Measurements from ENCODE around the gene AQP2. TPM values are rescaled to one million over a fixed set of nuclear protein-coding genes. Genes with fewer than 3 reads are reported as not detected.

Gene AQP2
- polyA plus RNA-seq, 1 of the 3 experiments (the other 2 are of a cell fraction) = not detected

DNA sequence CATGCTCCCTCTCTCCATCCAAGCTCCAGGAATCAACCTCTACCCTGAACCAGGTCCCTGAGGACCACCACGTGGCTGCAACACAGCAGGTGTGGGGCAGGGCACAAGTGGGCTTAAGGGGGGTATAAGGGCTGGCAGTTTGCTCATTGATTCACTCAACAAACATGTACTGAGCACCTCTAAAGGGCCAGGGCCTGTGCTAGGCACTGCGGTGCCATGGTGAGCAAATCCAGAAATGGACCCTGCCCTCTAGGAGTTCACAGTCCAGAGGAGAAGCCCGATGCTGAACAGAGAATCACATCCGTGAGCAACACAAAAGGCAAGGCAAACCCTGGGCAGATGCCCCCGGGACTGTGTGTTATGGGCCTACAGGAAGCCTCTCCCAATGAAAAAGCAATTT, 6.5 kb upstream of the AQP2 start:
- H3F3A ChIP-seq (replicated peaks; ENCODE audit: insufficient read depth) = no peaks in the 10 kb centered on the region
- POLR2A ChIA-PET = no interaction called here
- H3K9me3 ChIP-seq = no peaks in the 10 kb centered on the region
- CTCF ChIA-PET = interaction anchor here (0.6 to 3.5 kb wide), 6 partner anchors 10 to 126 kb away, joined by 3 to 28 read pairs (median 4); partner anchors contain the start of gene FAIM2
- H3K9me2 ChIP-seq = no peaks in the 10 kb centered on the region
- H3K79me2 ChIP-seq (ENCODE audit: insufficient read depth) = no peaks in the 10 kb centered on the region
- no peak overlapping the region for H3K9ac ChIP-seq
- no peak overlapping the region for H3K27ac ChIP-seq (ENCODE audit: low read depth in 2 of 2, low read length in 1 of 2)
- TF ChIP-seq TAF1 (IDR thresholded peaks at IDR 0.05; ENCODE audit: borderline replicate concordance, low read depth, low read length) (no peak), RCOR1 (IDR thresholded peaks at IDR 0.05; ENCODE audit: low read length) (no peak), GABPA (IDR thresholded peaks at IDR 0.05; ENCODE audit: low read depth) (no peak), RAD21 (IDR thresholded peaks at IDR 0.05; ENCODE audit: low read length) (no peak), CTCF (IDR thresholded peaks at IDR 0.05) (no peak), EZH2phosphoT487 (IDR thresholded peaks at IDR 0.05; ENCODE audit: borderline replicate concordance, low read depth) (no peak), FOXM1 (IDR thresholded peaks at IDR 0.05; ENCODE audit: low read depth) (no peak), GATA2 (CRISPR knock-in tag; IDR thresholded peaks at IDR 0.05) (no peak), IRF3 (IDR thresholded peaks at IDR 0.05; ENCODE audit: low read depth, low read length) (no peak)
- TF ChIP-seq, protein P1, sequence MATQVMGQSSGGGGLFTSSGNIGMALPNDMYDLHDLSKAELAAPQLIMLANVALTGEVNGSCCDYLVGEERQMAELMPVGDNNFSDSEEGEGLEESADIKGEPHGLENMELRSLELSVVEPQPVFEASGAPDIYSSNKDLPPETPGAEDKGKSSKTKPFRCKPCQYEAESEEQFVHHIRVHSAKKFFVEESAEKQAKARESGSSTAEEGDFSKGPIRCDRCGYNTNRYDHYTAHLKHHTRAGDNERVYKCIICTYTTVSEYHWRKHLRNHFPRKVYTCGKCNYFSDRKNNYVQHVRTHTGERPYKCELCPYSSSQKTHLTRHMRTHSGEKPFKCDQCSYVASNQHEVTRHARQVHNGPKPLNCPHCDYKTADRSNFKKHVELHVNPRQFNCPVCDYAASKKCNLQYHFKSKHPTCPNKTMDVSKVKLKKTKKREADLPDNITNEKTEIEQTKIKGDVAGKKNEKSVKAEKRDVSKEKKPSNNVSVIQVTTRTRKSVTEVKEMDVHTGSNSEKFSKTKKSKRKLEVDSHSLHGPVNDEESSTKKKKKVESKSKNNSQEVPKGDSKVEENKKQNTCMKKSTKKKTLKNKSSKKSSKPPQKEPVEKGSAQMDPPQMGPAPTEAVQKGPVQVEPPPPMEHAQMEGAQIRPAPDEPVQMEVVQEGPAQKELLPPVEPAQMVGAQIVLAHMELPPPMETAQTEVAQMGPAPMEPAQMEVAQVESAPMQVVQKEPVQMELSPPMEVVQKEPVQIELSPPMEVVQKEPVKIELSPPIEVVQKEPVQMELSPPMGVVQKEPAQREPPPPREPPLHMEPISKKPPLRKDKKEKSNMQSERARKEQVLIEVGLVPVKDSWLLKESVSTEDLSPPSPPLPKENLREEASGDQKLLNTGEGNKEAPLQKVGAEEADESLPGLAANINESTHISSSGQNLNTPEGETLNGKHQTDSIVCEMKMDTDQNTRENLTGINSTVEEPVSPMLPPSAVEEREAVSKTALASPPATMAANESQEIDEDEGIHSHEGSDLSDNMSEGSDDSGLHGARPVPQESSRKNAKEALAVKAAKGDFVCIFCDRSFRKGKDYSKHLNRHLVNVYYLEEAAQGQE (IDR thresholded peaks at IDR 0.05; ENCODE audit: low read depth, low read length) = no peak
- TF ChIP-seq, protein P2, sequence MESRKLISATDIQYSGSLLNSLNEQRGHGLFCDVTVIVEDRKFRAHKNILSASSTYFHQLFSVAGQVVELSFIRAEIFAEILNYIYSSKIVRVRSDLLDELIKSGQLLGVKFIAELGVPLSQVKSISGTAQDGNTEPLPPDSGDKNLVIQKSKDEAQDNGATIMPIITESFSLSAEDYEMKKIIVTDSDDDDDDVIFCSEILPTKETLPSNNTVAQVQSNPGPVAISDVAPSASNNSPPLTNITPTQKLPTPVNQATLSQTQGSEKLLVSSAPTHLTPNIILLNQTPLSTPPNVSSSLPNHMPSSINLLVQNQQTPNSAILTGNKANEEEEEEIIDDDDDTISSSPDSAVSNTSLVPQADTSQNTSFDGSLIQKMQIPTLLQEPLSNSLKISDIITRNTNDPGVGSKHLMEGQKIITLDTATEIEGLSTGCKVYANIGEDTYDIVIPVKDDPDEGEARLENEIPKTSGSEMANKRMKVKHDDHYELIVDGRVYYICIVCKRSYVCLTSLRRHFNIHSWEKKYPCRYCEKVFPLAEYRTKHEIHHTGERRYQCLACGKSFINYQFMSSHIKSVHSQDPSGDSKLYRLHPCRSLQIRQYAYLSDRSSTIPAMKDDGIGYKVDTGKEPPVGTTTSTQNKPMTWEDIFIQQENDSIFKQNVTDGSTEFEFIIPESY (IDR thresholded peaks at IDR 0.05; ENCODE audit: borderline replicate concordance, low read depth) = no peak
- H3K4me1 ChIP-seq (ENCODE audit: control insufficient read depth in 1 of 2, insufficient read depth in 2 of 2, low read depth in 1 of 2, low read length in 1 of 2) = peaks cover 0 to 4% of the 10 kb centered on the region in 2 experiments; a peak in 1 of 4 replicates
- H3K36me3 ChIP-seq (replicated peaks in 1 of 2; ENCODE audit: control insufficient read depth in 1 of 2, insufficient read depth in 2 of 2, low read length in 1 of 2) = no peaks in the 10 kb centered on the region
- WGBS (ENCODE audit: low lambda C conversion rate) = 91% methylated on average over 5 of the region's 5 CpGs
- no peak for DNase-seq
- no peak overlapping the region for H2AFZ ChIP-seq (ENCODE audit: low read depth)
- no peak overlapping the region for H3K4me2 ChIP-seq
- no peaks in the 10 kb centered on the region for H4K20me1 ChIP-seq (ENCODE audit: insufficient read depth)
- H3K4me3 ChIP-seq (ENCODE audit: low read depth in 2 of 2, low read length in 1 of 2) = no peak overlapping the region
- H3K27me3 ChIP-seq (ENCODE audit: insufficient read depth) = no peaks in the 10 kb centered on the region

All from SK-N-SH (cell line).